Measurements from ENCODE around the gene DYRK2.
A peak's percentile ranks its signal among the peaks of the same experiment; 100 is the strongest.

DYRK2 gene

GRCh38 chr12:67648521-67649260 is at the start of gene DYRK2:
TSS of gene DYRK2 (plus strand) at chr12:67648745. CDS start at chr12:67649134, 389 bp downstream.
- DNase-seq (ENCODE audit: low spot score) = peak; percentile 64

- no peak for DNase-seq (ENCODE audit: low spot score)
Observed at GRCh38 chr12:67599691-67600090, 48.9 kb upstream of the DYRK2 start.

- no peak for DNase-seq (ENCODE audit: low spot score)
Observed at GRCh38 chr12:67601126-67601525, 47.4 kb upstream of the DYRK2 start.

GRCh38 chr12:67609226-67609870 is 39.2 kb upstream of the DYRK2 start:
- no peak for DNase-seq (ENCODE audit: low spot score)

- no peak for DNase-seq (ENCODE audit: low spot score)
Observed at GRCh38 chr12:67613040-67613439, 35.5 kb upstream of the DYRK2 start.

GRCh38 chr12:67617629-67618028 is 30.9 kb upstream of the DYRK2 start:
- DNase-seq (ENCODE audit: low spot score) = no peak

GRCh38 chr12:67618303-67618702 is 30.2 kb upstream of the DYRK2 start:
- DNase-seq (ENCODE audit: low spot score) = no peak

- no peak for DNase-seq (ENCODE audit: low spot score)
Observed at GRCh38 chr12:67621112-67621511, 27.4 kb upstream of the DYRK2 start.

GRCh38 chr12:67621926-67622325 is 26.6 kb upstream of the DYRK2 start:
- no peak for DNase-seq (ENCODE audit: low spot score)

- DNase-seq (ENCODE audit: low spot score) = no peak
Observed at GRCh38 chr12:67623259-67623658, 25.3 kb upstream of the DYRK2 start.

- no peak for DNase-seq (ENCODE audit: low spot score)
Observed at GRCh38 chr12:67624355-67624754, 24.2 kb upstream of the DYRK2 start.

- DNase-seq (ENCODE audit: low spot score) = no peak
Observed at GRCh38 chr12:67625004-67625403, 23.5 kb upstream of the DYRK2 start.

GRCh38 chr12:67626156-67626555 is 22.4 kb upstream of the DYRK2 start:
- DNase-seq (ENCODE audit: low spot score) = no peak

GRCh38 chr12:67630373-67631088 is 18.0 kb upstream of the DYRK2 start:
- peak; percentile 69 for DNase-seq (ENCODE audit: low spot score)

- DNase-seq (ENCODE audit: low spot score) = no peak
Observed at GRCh38 chr12:67632005-67632404, 16.5 kb upstream of the DYRK2 start.

GRCh38 chr12:67633024-67633610 is 15.4 kb upstream of the DYRK2 start:
- no peak for DNase-seq (ENCODE audit: low spot score)

GRCh38 chr12:67633708-67634107 is 14.8 kb upstream of the DYRK2 start:
- DNase-seq (ENCODE audit: low spot score) = no peak

- DNase-seq (ENCODE audit: low spot score) = no peak
Observed at GRCh38 chr12:67634303-67634761, 14.2 kb upstream of the DYRK2 start.

GRCh38 chr12:67637718-67638117 is 10.8 kb upstream of the DYRK2 start:
- DNase-seq (ENCODE audit: low spot score) = no peak

GRCh38 chr12:67638694-67639093 is 9.9 kb upstream of the DYRK2 start:
- DNase-seq (ENCODE audit: low spot score) = no peak

- DNase-seq (ENCODE audit: low spot score) = no peak
Observed at GRCh38 chr12:67640863-67641262, 7.7 kb upstream of the DYRK2 start.

- no peak for DNase-seq (ENCODE audit: low spot score)
Observed at GRCh38 chr12:67645126-67645525, 3.4 kb upstream of the DYRK2 start.

GRCh38 chr12:67645601-67646000 is 2.9 kb upstream of the DYRK2 start:
- no peak for DNase-seq (ENCODE audit: low spot score)

All from SW480 (cell line).